Esophagus muscularis mucosa (tissue), 3 donors: ENCODE results near the gene CITED2.

Experiments used
- CTCF ChIP-seq, 3 experiments: fragments of 200-600 bp in 2 of 3; fragments of 450-650 bp in 1 of 3; sonication (generic) in 2 of 3; IDR thresholded peaks; one replicate each; pipeline ENCODE4 v1.5.1; 2017 to 2019; ENCODE audit warnings: antibody characterized with exemption in 3 of 3, mild to moderate bottlenecking in 2 of 3, moderate library complexity in 1 of 3
- POLR2A ChIP-seq: fragments of 450-650 bp; IDR thresholded peaks from one replicate; pipeline ENCODE4 v1.6.1; 2017; ENCODE audit warnings: antibody characterized with exemption, moderate library complexity, mild to moderate bottlenecking, low read depth

- TF ChIP-seq CTCF (IDR thresholded peaks at IDR 0.05) (peak in 2 of 3 experiments; percentile 22 to 24), POLR2A (peak; percentile 94)
Observed at GRCh38 chr6:139374357-139375225, at the start of gene CITED2.
